SK-N-SH treated with all-trans-retinoic acid at 6 μM for 48 hours (cell line): ENCODE measurements around the gene DOCK9.

Source experiments
- ATAC-seq: fragments of 200-7000 bp; cut with Tn5 transposase; 3 replicates; pipeline ENCODE4 v1.9.1; 2020; ENCODE audit warnings: mild to moderate bottlenecking, moderate library complexity
- ARNTL ChIP-seq: fragments of 450-650 bp; formaldehyde crosslinking; IDR thresholded peaks from 2 replicates; pipeline ENCODE4 v1.5.0; 2020; ENCODE audit warnings: low read depth, mild to moderate bottlenecking, moderate library complexity, borderline replicate concordance
- BACH2 ChIP-seq: fragments of 250-450 bp; sonication (Bioruptor Pico); IDR thresholded peaks from 2 replicates; pipeline ENCODE4 v1.9.0; 2021; ENCODE audit warnings: mild to moderate bottlenecking, borderline replicate concordance
- CREB5 ChIP-seq: fragments of 250-450 bp; sonication (Bioruptor Pico); IDR thresholded peaks from 2 replicates; pipeline ENCODE4 v1.5.1; 2020; ENCODE audit warnings: low read depth, mild to moderate bottlenecking, moderate library complexity
- CSDC2 ChIP-seq: fragments of 250-450 bp; sonication (Bioruptor Pico); IDR thresholded peaks from 2 replicates; pipeline ENCODE4 v1.5.0; 2020; ENCODE audit warnings: mild to moderate bottlenecking, moderate library complexity
- CSRNP3 ChIP-seq: fragments of 250-450 bp; sonication (Bioruptor Pico); IDR thresholded peaks from 2 replicates; pipeline ENCODE4 v1.5.1; 2021; ENCODE audit warnings: mild to moderate bottlenecking, moderate library complexity
- ESRRG ChIP-seq: fragments of 250-450 bp; sonication (Bioruptor Pico); IDR thresholded peaks from 2 replicates; pipeline ENCODE4 v1.6.1; 2021; ENCODE audit warnings: mild to moderate bottlenecking
- GLIS3 ChIP-seq: fragments of 250-450 bp; sonication (Bioruptor Pico); IDR thresholded peaks from 2 replicates; pipeline ENCODE4 v1.5.0; 2020; ENCODE audit warnings: mild to moderate bottlenecking, moderate library complexity
- ISL1 ChIP-seq: fragments of 250-450 bp; sonication (Bioruptor Pico); IDR thresholded peaks from 2 replicates; pipeline ENCODE4 v2.1.2; 2022; ENCODE audit warnings: mild to moderate bottlenecking, moderate library complexity
- OSR1 ChIP-seq: fragments of 250-450 bp; sonication (Bioruptor Pico); IDR thresholded peaks from 2 replicates; pipeline ENCODE4 v1.8.0; 2022; ENCODE audit warnings: moderate library complexity, mild to moderate bottlenecking, inconsistent platforms
- PATZ1 ChIP-seq: fragments of 250-450 bp; sonication (Bioruptor Pico); IDR thresholded peaks from 2 replicates; pipeline ENCODE4 v1.8.0; 2020; ENCODE audit warnings: mild to moderate bottlenecking, moderate library complexity, borderline replicate concordance
- POU6F1 ChIP-seq: fragments of 250-450 bp; sonication (Bioruptor Pico); IDR thresholded peaks from 2 replicates; pipeline ENCODE4 v1.8.0; 2021; ENCODE audit warnings: low read depth, mild to moderate bottlenecking, moderate library complexity, borderline replicate concordance
- PPARA ChIP-seq: fragments of 250-450 bp; sonication (Bioruptor Pico); IDR thresholded peaks from 2 replicates; pipeline ENCODE4 v1.5.0; 2020; ENCODE audit warnings: mild to moderate bottlenecking, borderline replicate concordance
- SNAI2 ChIP-seq: fragments of 250-450 bp; sonication (Bioruptor Pico); IDR thresholded peaks from 2 replicates; pipeline ENCODE4 v1.5.0; 2020; ENCODE audit warnings: mild to moderate bottlenecking, moderate library complexity
- TCF4 ChIP-seq: fragments of 250-450 bp; sonication (Bioruptor Pico); IDR thresholded peaks from 2 replicates; pipeline ENCODE4 v1.8.0; 2021; ENCODE audit warnings: mild to moderate bottlenecking, moderate library complexity, borderline replicate concordance
- TOX ChIP-seq: fragments of 250-450 bp; sonication (Bioruptor Pico); IDR thresholded peaks from 2 replicates; pipeline ENCODE4 v1.8.0; 2021; ENCODE audit warnings: mild to moderate bottlenecking, moderate library complexity, borderline replicate concordance
- TSHZ2 ChIP-seq: fragments of 250-450 bp; sonication (Bioruptor Pico); IDR thresholded peaks from 2 replicates; pipeline ENCODE4 v1.5.0; 2020; ENCODE audit warnings: mild to moderate bottlenecking, moderate library complexity
- ZC3H10 ChIP-seq: fragments of 250-450 bp; sonication (Bioruptor Pico); IDR thresholded peaks from 2 replicates; pipeline ENCODE4 v1.5.1; 2021; ENCODE audit warnings: mild to moderate bottlenecking, moderate library complexity
- ZFP3 ChIP-seq: fragments of 250-450 bp; sonication (Bioruptor Pico); IDR thresholded peaks from 2 replicates; pipeline ENCODE4 v1.5.0; 2020; ENCODE audit warnings: mild to moderate bottlenecking, moderate library complexity
- ZFP30 ChIP-seq: fragments of 450-650 bp; formaldehyde crosslinking; IDR thresholded peaks from 2 replicates; pipeline ENCODE4 v1.5.0; 2022; ENCODE audit warnings: mild to moderate bottlenecking, moderate library complexity
- ZNF565 ChIP-seq: fragments of 450-650 bp; formaldehyde crosslinking; conservative IDR thresholded peaks from 2 replicates; pipeline ENCODE4 v1.5.0; 2020; ENCODE audit warnings: low read depth, mild to moderate bottlenecking, moderate library complexity
- ZNF70 ChIP-seq: fragments of 450-650 bp; formaldehyde crosslinking; IDR thresholded peaks from 2 replicates; pipeline ENCODE4 v1.5.0; 2020; ENCODE audit warnings: mild to moderate bottlenecking, moderate library complexity
- ZNF8 ChIP-seq: fragments of 450-650 bp; formaldehyde crosslinking; IDR thresholded peaks from 2 replicates; pipeline ENCODE4 v1.5.0; 2020; ENCODE audit warnings: mild to moderate bottlenecking, moderate library complexity

DOCK9 gene

GRCh38 chr13:98868932-98869331 is 108.9 kb downstream of the DOCK9 start:
- no peak for ATAC-seq
- TF ChIP-seq CREB5 (CRISPR knock-in tag) (no peak), CSRNP3 (CRISPR knock-in tag) (no peak), BACH2 (CRISPR knock-in tag) (no peak), ZNF565 (CRISPR knock-in tag) (no peak), ZC3H10 (CRISPR knock-in tag) (no peak), GLIS3 (CRISPR knock-in tag) (no peak), ARNTL (no peak), ISL1 (CRISPR knock-in tag) (no peak), ZNF8 (no peak), PPARA (CRISPR knock-in tag) (no peak), ZFP30 (CRISPR knock-in tag) (no peak)

GRCh38 chr13:98866882-98867281 is 111.0 kb downstream of the DOCK9 start:
- ATAC-seq: no peak
- TF ChIP-seq ZFP3 (CRISPR knock-in tag) (no peak), TSHZ2 (CRISPR knock-in tag) (no peak), SNAI2 (CRISPR knock-in tag) (no peak), PATZ1 (CRISPR knock-in tag) (no peak), TOX (CRISPR knock-in tag) (no peak), CSRNP3 (CRISPR knock-in tag) (no peak), GLIS3 (CRISPR knock-in tag) (no peak), ISL1 (CRISPR knock-in tag) (no peak), OSR1 (CRISPR knock-in tag) (no peak)

GRCh38 chr13:98860491-98860890 is 117.4 kb downstream of the DOCK9 start:
- no peak for ATAC-seq
- TF ChIP-seq ZFP30 (CRISPR knock-in tag) (no peak), ZC3H10 (CRISPR knock-in tag) (no peak), POU6F1 (CRISPR knock-in tag) (no peak), GLIS3 (CRISPR knock-in tag) (no peak), ISL1 (CRISPR knock-in tag) (no peak), TCF4 (CRISPR knock-in tag) (no peak), ESRRG (no peak), ZNF8 (no peak), PATZ1 (CRISPR knock-in tag) (no peak), ZNF70 (CRISPR knock-in tag) (no peak), CSDC2 (CRISPR knock-in tag) (no peak), TSHZ2 (CRISPR knock-in tag) (no peak), SNAI2 (CRISPR knock-in tag) (no peak), BACH2 (CRISPR knock-in tag) (no peak)
